RWPE2 (cell line): ENCODE measurements around the gene SLC51A.
"Not testable (repeated sequence)": the region's sequence is repeated elsewhere in the genome, so short reads cannot be mapped to it uniquely, and the experiment has no call there.

ENCODE experiments used
- ATAC-seq: fragments of 200-7000 bp; cut with Tn5 transposase; 3 replicates; pipeline ENCODE4 v1.9.1; 2021; ENCODE audit warnings: low read depth
- DNase-seq: peaks from one replicate; pipeline ENCODE4 v3.0.0-alpha.2; 2020; ENCODE audit warnings: low spot score
- H3K27ac ChIP-seq: fragments of 450-650 bp; 2 replicates; pipeline ENCODE4 v1.5.1; 2017; ENCODE audit warnings: mild to moderate bottlenecking; ENCODE audit not compliant: poor library complexity, severe bottlenecking
- H3K27me3 ChIP-seq: fragments of 250-450 bp; sonication (Bioruptor Pico); 2 replicates; pipeline ENCODE4 v1.5.1; 2021; ENCODE audit warnings: mild to moderate bottlenecking, moderate library complexity; ENCODE audit not compliant: insufficient read depth, poor library complexity, severe bottlenecking
- H3K36me3 ChIP-seq: fragments of 250-450 bp; sonication (Bioruptor Pico); 2 replicates; pipeline ENCODE4 v1.5.1; 2020; ENCODE audit warnings: low read depth, mild to moderate bottlenecking, moderate library complexity
- H3K4me1 ChIP-seq: fragments of 250-450 bp; sonication (Bioruptor Pico); 2 replicates; pipeline ENCODE4 v1.5.1; 2021; ENCODE audit warnings: mild to moderate bottlenecking, moderate library complexity; ENCODE audit not compliant: insufficient read depth, poor library complexity, severe bottlenecking
- H3K4me3 ChIP-seq: fragments of 250-450 bp; sonication (Bioruptor Pico); 2 replicates; pipeline ENCODE4 v1.5.1; 2021; ENCODE audit warnings: mild to moderate bottlenecking, moderate library complexity; ENCODE audit not compliant: severe bottlenecking
- H3K9me3 ChIP-seq: fragments of 250-450 bp; sonication (Bioruptor Pico); 2 replicates; pipeline ENCODE4 v1.5.1; 2021; ENCODE audit warnings: mild to moderate bottlenecking, moderate library complexity; ENCODE audit not compliant: severe bottlenecking
- CTCF ChIP-seq: fragments of 450-650 bp; IDR thresholded peaks from one replicate; pipeline ENCODE4 v1.5.1; 2017; ENCODE audit warnings: mild to moderate bottlenecking, moderate library complexity; ENCODE audit not compliant: poor library complexity, severe bottlenecking

Gene SLC51A

GRCh38 chr3:196238612-196239560 is 22.6 kb downstream of the SLC51A start:
- Histone ChIP-seq H3K36me3 (peaks cover 43% of the 10 kb centered on the region), H3K9me3 (no peaks in the 10 kb centered on the region), H3K4me1 (no peaks in the 10 kb centered on the region), H3K4me3 (no peak overlapping the region), H3K27me3 (no peaks in the 10 kb centered on the region), H3K27ac (no peak overlapping the region)
- ATAC-seq (peak; percentile 25; the same call in 1 of the 3 replicates), DNase-seq (no peak)
- TF ChIP-seq CTCF, result no peak

- Histone ChIP-seq H3K27me3 (no peaks in the 10 kb centered on the region), H3K9me3 (no peaks in the 10 kb centered on the region), H3K36me3 (peaks cover 48% of the 10 kb centered on the region), H3K4me3 (no peak overlapping the region), H3K27ac (no peak overlapping the region), H3K4me1 (no peaks in the 10 kb centered on the region)
- no peak for TF ChIP-seq CTCF
- no peak for ATAC-seq
- DNase-seq, result no peak
Measured at GRCh38 chr3:196240424-196240823, 24.1 kb downstream of the SLC51A start.

- ATAC-seq (no peak), DNase-seq (no peak)
- Histone ChIP-seq H3K27me3 (no peaks in the 10 kb centered on the region), H3K36me3 (peaks cover 58% of the 10 kb centered on the region), H3K27ac (no peak overlapping the region), H3K4me1 (no peaks in the 10 kb centered on the region), H3K4me3 (no peak overlapping the region), H3K9me3 (no peaks in the 10 kb centered on the region)
- TF ChIP-seq CTCF, result no peak
Measured at GRCh38 chr3:196241704-196242103, 25.4 kb downstream of the SLC51A start.

GRCh38 chr3:196244166-196244565 is 27.8 kb downstream of the SLC51A start:
- DNase-seq, H3K4me1 ChIP-seq, ATAC-seq, H3K9me3 ChIP-seq, H3K4me3 ChIP-seq, H3K27me3 ChIP-seq, H3K27ac ChIP-seq: not testable (repeated sequence)
- H3K36me3 ChIP-seq, result peaks cover 60% of the 10 kb centered on the region

GRCh38 chr3:196246612-196247308 is 30.4 kb downstream of the SLC51A start:
- Histone ChIP-seq H3K27me3 (no peaks in the 10 kb centered on the region), H3K4me1 (no peaks in the 10 kb centered on the region), H3K27ac (no peak overlapping the region), H3K4me3 (no peak overlapping the region), H3K9me3 (no peaks in the 10 kb centered on the region), H3K36me3 (peaks cover 39% of the 10 kb centered on the region)
- no peak for TF ChIP-seq CTCF
- no peak for DNase-seq
- ATAC-seq, result no peak
